ENCODE results near the gene DDA1. TPM values are rescaled to one million over a fixed set of nuclear protein-coding genes. Genes with fewer than 3 reads are reported as not detected.
A peak's percentile ranks its signal among the peaks of the same experiment; 100 is the strongest.

The DDA1 gene
- total and polyA plus RNA-seq, 2 of the 13 experiments (the other 11 are each of a cell fraction or from before 2014, with no cell fraction given), result 24.5 to 26.0 TPM

GRCh38 chr19:17309198-17309964, at the start of gene DDA1 (continued):
- TF ChIP-seq, protein P1, sequence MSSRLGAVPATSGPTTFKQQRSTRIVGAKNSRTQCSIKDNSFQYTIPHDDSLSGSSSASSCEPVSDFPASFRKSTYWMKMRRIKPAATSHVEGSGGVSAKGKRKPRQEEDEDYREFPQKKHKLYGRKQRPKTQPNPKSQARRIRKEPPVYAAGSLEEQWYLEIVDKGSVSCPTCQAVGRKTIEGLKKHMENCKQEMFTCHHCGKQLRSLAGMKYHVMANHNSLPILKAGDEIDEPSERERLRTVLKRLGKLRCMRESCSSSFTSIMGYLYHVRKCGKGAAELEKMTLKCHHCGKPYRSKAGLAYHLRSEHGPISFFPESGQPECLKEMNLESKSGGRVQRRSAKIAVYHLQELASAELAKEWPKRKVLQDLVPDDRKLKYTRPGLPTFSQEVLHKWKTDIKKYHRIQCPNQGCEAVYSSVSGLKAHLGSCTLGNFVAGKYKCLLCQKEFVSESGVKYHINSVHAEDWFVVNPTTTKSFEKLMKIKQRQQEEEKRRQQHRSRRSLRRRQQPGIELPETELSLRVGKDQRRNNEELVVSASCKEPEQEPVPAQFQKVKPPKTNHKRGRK (CRISPR knock-in tag; IDR thresholded peaks at IDR 0.05), result no peak
- TF ChIP-seq PAXIP1 (CRISPR knock-in tag; conservative IDR thresholded peaks at IDR 0.05) (no peak), SPEN (CRISPR knock-in tag; IDR thresholded peaks at IDR 0.05; ENCODE audit: low read depth) (peak; percentile 60), ELF3 (CRISPR knock-in tag; IDR thresholded peaks at IDR 0.05) (0 out of 2 replicates have a peak, but pooled peaks have one; percentile 14), ASH2L (IDR thresholded peaks at IDR 0.05; ENCODE audit: insufficient read length, low read depth, low read length) (peak; percentile 81), SP4 (CRISPR knock-in tag; IDR thresholded peaks at IDR 0.05) (peak; percentile 93), PHF8 (CRISPR knock-in tag; IDR thresholded peaks at IDR 0.05) (peak; percentile 79), ZSCAN29 (CRISPR knock-in tag; conservative IDR thresholded peaks at IDR 0.05) (no peak), RBM39 (IDR thresholded peaks at IDR 0.05; ENCODE audit: low read depth, low read length, poor library complexity, severe bottlenecking) (no peak), GZF1 (CRISPR knock-in tag; IDR thresholded peaks at IDR 0.05) (no peak), RERE (CRISPR knock-in tag; IDR thresholded peaks at IDR 0.05; ENCODE audit: low read depth) (no peak), STAT5B (CRISPR knock-in tag; IDR thresholded peaks at IDR 0.05) (no peak), ZFP41 (CRISPR knock-in tag; IDR thresholded peaks at IDR 0.05; ENCODE audit: borderline replicate concordance) (no peak; the same call in 1 of the 2 replicates), ZNF615 (CRISPR knock-in tag; IDR thresholded peaks at IDR 0.05; ENCODE audit: borderline replicate concordance) (no peak), SMAD9 (CRISPR knock-in tag; IDR thresholded peaks at IDR 0.05) (no peak), WIZ (CRISPR knock-in tag; IDR thresholded peaks at IDR 0.05) (no peak)
- TF ChIP-seq, protein P2, sequence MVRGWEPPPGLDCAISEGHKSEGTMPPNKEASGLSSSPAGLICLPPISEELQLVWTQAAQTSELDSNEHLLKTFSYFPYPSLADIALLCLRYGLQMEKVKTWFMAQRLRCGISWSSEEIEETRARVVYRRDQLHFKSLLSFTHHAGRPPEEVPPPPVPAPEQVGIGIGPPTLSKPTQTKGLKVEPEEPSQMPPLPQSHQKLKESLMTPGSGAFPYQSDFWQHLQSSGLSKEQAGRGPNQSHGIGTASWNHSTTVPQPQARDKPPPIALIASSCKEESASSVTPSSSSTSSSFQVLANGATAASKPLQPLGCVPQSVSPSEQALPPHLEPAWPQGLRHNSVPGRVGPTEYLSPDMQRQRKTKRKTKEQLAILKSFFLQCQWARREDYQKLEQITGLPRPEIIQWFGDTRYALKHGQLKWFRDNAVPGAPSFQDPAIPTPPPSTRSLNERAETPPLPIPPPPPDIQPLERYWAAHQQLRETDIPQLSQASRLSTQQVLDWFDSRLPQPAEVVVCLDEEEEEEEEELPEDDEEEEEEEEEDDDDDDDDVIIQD (CRISPR knock-in tag; IDR thresholded peaks at IDR 0.05; ENCODE audit: low read depth), result no peak
